Endothelial cell of umbilical vein (primary cell): ENCODE measurements around the gene MAG. TPM values are rescaled to one million over a fixed set of nuclear protein-coding genes. Genes with fewer than 3 reads are reported as not detected.

Experiments
- BruUV-seq: library from RNA; stranded (reverse); fragments of 400-500 nt; replicated peaks from 2 replicates; lab custom pipeline; 2021; lab: Mats Ljungman, UMichigan
- CTCF ChIA-PET: fragments of 300-600, 350-600 bp; sonication (Branson Sonifier 250); formaldehyde crosslinking; loops from one replicate; lab custom pipeline; 2021; ENCODE audit warnings: antibody characterized with exemption, inconsistent platforms; lab: Charles Lee
- POLR2A ChIA-PET: fragments of 300-600, 350-600 bp; sonication (Branson Sonifier 250); formaldehyde crosslinking; loops from one replicate; lab custom pipeline; 2021; ENCODE audit warnings: antibody characterized with exemption, inconsistent platforms; lab: Charles Lee
- DNase-seq: peaks from one replicate; pipeline ENCODE4 v3.0.0-alpha.2; 2011; ENCODE audit warnings: low read depth, low spot score
- FAIRE-seq: peaks from 2 replicates; lab custom pipeline; 2011; peaks lifted over from hg19 to GRCh38; lab: Jason Lieb, UNC
- H2AFZ ChIP-seq: 2 replicates; pipeline ENCODE4 v1.6.0; 2012; ENCODE audit warnings: low read depth, low read length, control low read depth, inconsistent platforms
- H3K27ac ChIP-seq: 2 replicates; pipeline ENCODE4 v1.5.1; 2011; ENCODE audit warnings: low read depth, mild to moderate bottlenecking, control low read depth, low read length, moderate library complexity; ENCODE audit not compliant: insufficient read depth
- H3K27me3 ChIP-seq, 2 experiments: 2 replicates each; pipeline versions ENCODE4 v1.6.0 to v1.6.1; 2011; ENCODE audit warnings: low read length in 2 of 2, mixed read lengths in 1 of 2; ENCODE audit not compliant: control insufficient read depth in 2 of 2, insufficient read depth in 2 of 2
- H3K36me3 ChIP-seq, 2 experiments: 2 replicates in 1 of 2; 3 replicates in 1 of 2; pipeline ENCODE4 v1.5.1; 2011; ENCODE audit warnings: low read length in 2 of 2, mild to moderate bottlenecking in 1 of 2, moderate library complexity in 1 of 2; ENCODE audit not compliant: control insufficient read depth in 2 of 2, insufficient read depth in 2 of 2; ENCODE audit errors: extremely low read depth in 1 of 2
- H3K4me1 ChIP-seq: 3 replicates; pipeline ENCODE4 v1.5.1; 2011; ENCODE audit warnings: mild to moderate bottlenecking, low read length; ENCODE audit not compliant: control insufficient read depth, insufficient read depth; ENCODE audit errors: extremely low read depth
- H3K4me2 ChIP-seq: 2 replicates; pipeline ENCODE4 v1.6.1; 2011; ENCODE audit warnings: low read length, control low read depth, mixed read lengths; ENCODE audit not compliant: insufficient read depth
- H3K4me3 ChIP-seq, 3 experiments: fragments of 200-600 bp in 1 of 3; sonication (generic), shearing (Covaris generic) in 1 of 3; replicated peaks in 1 of 3; 2 replicates each; pipeline ENCODE4 v1.5.1; 2011 to 2016; ENCODE audit warnings: control low read depth in 3 of 3, low read length in 3 of 3, mild to moderate bottlenecking in 2 of 3, inconsistent platforms in 1 of 3, low read depth in 1 of 3, moderate library complexity in 1 of 3; ENCODE audit not compliant: insufficient read depth in 1 of 3
- H3K79me2 ChIP-seq: 2 replicates; pipeline ENCODE4 v1.6.0; 2012; ENCODE audit warnings: low read length, inconsistent platforms; ENCODE audit not compliant: control insufficient read depth, insufficient read depth
- H3K9ac ChIP-seq: replicated peaks from 2 replicates; pipeline ENCODE3; 2011; ENCODE audit warnings: low read length, control low read depth; ENCODE audit not compliant: insufficient read depth; ENCODE audit errors: extremely low read depth
- H3K9me1 ChIP-seq: replicated peaks from 3 replicates; pipeline ENCODE4 v1.6.0; 2011; ENCODE audit warnings: mild to moderate bottlenecking, low read length; ENCODE audit not compliant: control insufficient read depth, insufficient read depth; ENCODE audit errors: extremely low read depth
- H3K9me3 ChIP-seq: replicated peaks from 2 replicates; pipeline ENCODE4 v1.5.1; 2012; ENCODE audit warnings: low read length, inconsistent platforms; ENCODE audit not compliant: control insufficient read depth, insufficient read depth
- H4K20me1 ChIP-seq: replicated peaks from 2 replicates; pipeline ENCODE3; 2011; ENCODE audit warnings: mild to moderate bottlenecking, low read length; ENCODE audit not compliant: control insufficient read depth, insufficient read depth; ENCODE audit errors: extremely low read depth
- CTCF ChIP-seq, 2 donors: IDR thresholded peaks; 1 replicate in 1 of 2; 2 replicates in 1 of 2; pipeline ENCODE4 v1.5.1; 2011; ENCODE audit warnings: low read length in 2 of 2, mild to moderate bottlenecking in 2 of 2, moderate library complexity in 2 of 2, control low read depth in 1 of 2, inconsistent platforms in 1 of 2, low read depth in 1 of 2; ENCODE audit not compliant: insufficient read depth in 1 of 2; ENCODE audit errors: extremely low read depth in 1 of 2
- EZH2 ChIP-seq: IDR thresholded peaks from 2 replicates; pipeline ENCODE4 v1.6.1; 2012; ENCODE audit warnings: borderline replicate concordance, low read depth, mild to moderate bottlenecking, moderate library complexity, low read length, inconsistent platforms; ENCODE audit not compliant: severe bottlenecking
- FOS ChIP-seq: IDR thresholded peaks from 2 replicates; pipeline ENCODE4 v1.6.1; 2011; ENCODE audit warnings: mild to moderate bottlenecking, low read length, moderate library complexity, borderline replicate concordance; ENCODE audit not compliant: insufficient read depth
- GATA2 ChIP-seq: IDR thresholded peaks from 2 replicates; pipeline ENCODE4 v1.7.0; 2011; ENCODE audit warnings: low read depth, mild to moderate bottlenecking, moderate library complexity, mixed read lengths, low read length; ENCODE audit not compliant: insufficient read length, insufficient read depth
- JUN ChIP-seq: IDR thresholded peaks from 2 replicates; pipeline ENCODE4 v1.6.1; 2011; ENCODE audit warnings: borderline replicate concordance, low read depth; ENCODE audit not compliant: insufficient read length, insufficient read depth
- MAX ChIP-seq: IDR thresholded peaks from 2 replicates; pipeline ENCODE4 v1.6.1; 2011; ENCODE audit not compliant: insufficient read depth, insufficient read length
- MYC ChIP-seq: IDR thresholded peaks from one replicate; pipeline ENCODE4 v1.6.1; 2011; ENCODE audit warnings: mild to moderate bottlenecking, low read depth, low read length
- POLR2A ChIP-seq: IDR thresholded peaks from 2 replicates; pipeline ENCODE4 v1.6.1; 2012; ENCODE audit warnings: low read depth, mild to moderate bottlenecking, control low read depth, low read length
- POLR2AphosphoS5 ChIP-seq: IDR thresholded peaks from 2 replicates; pipeline ENCODE4 v1.6.1; 2012; ENCODE audit warnings: low read depth, mild to moderate bottlenecking, control low read depth, low read length, moderate library complexity; ENCODE audit not compliant: insufficient read depth
- dilution Hi-C: fragments of 300-500 bp; cut with MboI; formaldehyde crosslinking; loops from one replicate; pipeline ENCODE4 v1.15.0; 2019; ENCODE audit warnings: low sequenced_read_pairs; ENCODE audit not compliant: extremely low pct_ligation_motif_present
- intact Hi-C: fragments of 100-400 bp; cut with micrococcal nuclease; formaldehyde crosslinking; loops from one replicate; pipeline ENCODE4 v1.10.0; 2022
- polyA plus RNA-seq, 4 experiments: library from polyadenylated mRNA; depleted of rRNA in 3 of 4; stranded (reverse) in 3 of 4; unstranded in 1 of 4; fragments of >200 nt; gene quantifications; 2 replicates each; pipeline versions ENCODE4 v1.2.1 to v1.2.3, GENCODE V29; 2011 to 2012; ENCODE audit warnings: missing spikeins in 1 of 4
- total RNA-seq: library from RNA; stranded (reverse); gene quantifications from 2 replicates; pipeline ENCODE4 v1.2.3, GENCODE V29; 2021

The MAG gene
- total and polyA plus RNA-seq, 2 donors (not counting 3 experiments of a cell fraction or from before 2014, with no cell fraction given), result not detected

GRCh38 chr19:35337984-35338296 lies 46.0 kb downstream of the MAG start:
- Histone ChIP-seq H3K27me3 (no peaks in the 10 kb centered on the region), H2AFZ (no peak overlapping the region), H3K4me2 (no peak overlapping the region), H3K9me3 (no peaks in the 10 kb centered on the region), H3K36me3 (no peaks in the 10 kb centered on the region), H3K4me1 (no peaks in the 10 kb centered on the region), H3K4me3 (no peak overlapping the region), H4K20me1 (no peaks in the 10 kb centered on the region), H3K79me2 (no peaks in the 10 kb centered on the region), H3K9me1 (no peaks in the 10 kb centered on the region), H3K9ac (no peak overlapping the region), H3K27ac (no peak overlapping the region)
- TF ChIP-seq CTCF (IDR thresholded peaks at IDR 0.05; ENCODE audit: extremely low read depth in 1 of 2, insufficient read depth in 1 of 2, low read depth in 1 of 2, low read length in 2 of 2), result no peak
- no peak for TF ChIP-seq JUN
- TF ChIP-seq POLR2AphosphoS5, result no peak
- no peak for TF ChIP-seq POLR2A
- no peak for TF ChIP-seq FOS
- no peak for TF ChIP-seq MYC
- no peak for TF ChIP-seq MAX
- no peak for TF ChIP-seq EZH2
- no peak for TF ChIP-seq GATA2
- FAIRE-seq (no peak), DNase-seq (no peak)
- ChIA-PET CTCF (no interaction called here), POLR2A (no interaction called here)
- intact Hi-C loops, result no loop called here
- dilution Hi-C loops, result no loop called here
- BruUV-seq, result no TSS peak
